Adrenal gland (tissue), 5 donors: ENCODE results near the gene TM9SF1.

ENCODE experiments used
- CTCF ChIP-seq, 6 experiments: fragments of 450-650 bp in 4 of 6; fragments of 200-600 bp in 2 of 6; sonication (generic) in 1 of 6; IDR thresholded peaks; 1 replicate in 5 of 6; 2 replicates in 1 of 6; pipeline versions ENCODE4 v1.5.1 to v1.8.0; 2016 to 2021; ENCODE audit warnings: antibody characterized with exemption in 6 of 6, mild to moderate bottlenecking in 2 of 6, moderate library complexity in 1 of 6
- POLR2A ChIP-seq, 2 donors: fragments of 450-650 bp; IDR thresholded peaks; one replicate each; pipeline ENCODE4 v1.6.1; 2017; ENCODE audit warnings: antibody characterized with exemption in 2 of 2, mild to moderate bottlenecking in 2 of 2, moderate library complexity in 1 of 2
- donor health status: DM: no; HTN: no; CAD: no.

- no peak for TF ChIP-seq CTCF (IDR thresholded peaks at IDR 0.05)
- TF ChIP-seq POLR2A (IDR thresholded peaks at IDR 0.05), result no peak
Observed at GRCh38 chr14:24177891-24178290, 17.4 kb downstream of the TM9SF1 start.
